GM10847 (cell line): ENCODE measurements around the gene ZMAT3.

Experiments used
- POLR2A ChIP-seq: IDR thresholded peaks from 2 replicates; pipeline ENCODE4 v1.6.1; 2011; ENCODE audit not compliant: insufficient read length; ENCODE audit errors: extremely low read depth

ZMAT3 gene, protein sequence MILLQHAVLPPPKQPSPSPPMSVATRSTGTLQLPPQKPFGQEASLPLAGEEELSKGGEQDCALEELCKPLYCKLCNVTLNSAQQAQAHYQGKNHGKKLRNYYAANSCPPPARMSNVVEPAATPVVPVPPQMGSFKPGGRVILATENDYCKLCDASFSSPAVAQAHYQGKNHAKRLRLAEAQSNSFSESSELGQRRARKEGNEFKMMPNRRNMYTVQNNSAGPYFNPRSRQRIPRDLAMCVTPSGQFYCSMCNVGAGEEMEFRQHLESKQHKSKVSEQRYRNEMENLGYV

DNA sequence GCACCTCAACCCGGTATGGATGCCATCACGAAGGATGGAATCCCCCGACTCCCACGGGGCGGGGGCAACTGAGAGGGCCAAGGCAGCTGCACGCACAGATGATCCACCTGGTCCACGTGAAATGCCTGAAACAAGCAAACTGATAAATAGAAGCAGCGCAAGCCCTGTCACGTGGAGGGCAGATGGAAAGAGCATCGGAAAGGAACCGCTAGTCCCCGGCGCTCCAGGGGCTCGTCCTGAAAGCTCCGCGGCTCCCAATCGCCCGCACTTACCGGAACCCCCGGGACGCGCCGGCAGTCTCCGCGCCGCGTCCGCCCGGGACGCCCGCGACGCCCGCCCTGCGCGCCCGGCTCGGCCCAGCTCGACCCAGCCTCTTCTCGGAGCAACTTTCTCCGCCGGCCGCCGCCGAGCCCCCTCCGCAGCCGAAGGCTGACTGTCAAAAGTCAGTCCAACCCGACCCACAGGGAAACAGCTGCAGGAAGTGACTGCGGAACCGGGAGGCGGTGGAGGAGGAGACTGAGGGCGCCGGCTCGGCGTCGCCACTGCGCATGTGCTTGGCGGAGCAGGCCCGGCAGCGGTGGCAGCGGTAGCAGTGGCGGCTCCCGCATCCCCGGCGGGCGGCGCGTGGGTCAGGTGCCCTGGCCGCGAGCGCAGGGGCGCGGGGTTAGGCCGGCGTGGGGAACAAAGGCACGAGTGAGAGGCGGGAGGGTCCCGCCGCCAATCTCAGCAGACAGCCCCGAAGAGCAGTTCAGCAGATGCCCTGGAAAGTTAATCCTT is at the start of gene ZMAT3:
TSS of gene ZMAT3 (minus strand) at position 487 of the 777 bp plus-strand sequence. CDS start 4,057 bp downstream, outside the sequence.
- TF ChIP-seq POLR2A = peak; percentile 93

DNA sequence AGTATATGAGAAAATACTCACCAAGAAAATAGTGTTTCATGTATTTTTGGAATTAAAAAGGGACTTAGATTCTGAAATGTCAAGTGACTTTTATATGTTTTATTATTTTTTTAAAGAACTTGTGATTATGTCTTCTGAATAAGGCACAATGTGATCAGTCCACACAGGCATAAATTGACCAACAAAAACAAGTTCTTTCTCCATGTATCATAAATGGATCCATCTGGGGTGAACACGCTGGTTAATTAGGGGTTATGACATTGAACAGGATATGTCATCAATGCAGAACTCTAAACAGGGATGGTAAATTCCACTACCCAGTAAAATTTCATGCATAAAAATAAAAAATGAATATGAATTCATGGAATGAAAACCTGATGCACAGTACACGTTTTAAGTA is 45.2 kb upstream of the ZMAT3 start:
- no peak for TF ChIP-seq POLR2A

DNA sequence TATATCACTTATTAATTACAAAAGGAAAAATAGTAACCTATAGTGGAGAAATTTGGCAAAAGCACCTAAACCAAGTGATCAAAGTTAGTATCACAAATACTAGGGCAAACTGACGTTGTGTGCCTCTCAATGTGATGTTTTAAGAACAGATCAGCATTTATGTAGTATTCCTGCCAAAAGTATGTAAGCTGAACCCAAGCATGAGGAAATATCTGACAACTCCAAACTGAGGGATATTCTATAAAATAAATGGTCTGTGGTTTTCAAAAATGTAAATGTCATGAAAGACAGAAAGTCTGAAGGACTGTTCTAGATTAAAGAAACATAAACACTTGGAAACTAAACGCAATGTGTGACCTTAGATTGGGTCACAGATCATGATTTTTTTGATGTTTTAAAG is 42.3 kb upstream of the ZMAT3 start:
- no peak for TF ChIP-seq POLR2A

DNA sequence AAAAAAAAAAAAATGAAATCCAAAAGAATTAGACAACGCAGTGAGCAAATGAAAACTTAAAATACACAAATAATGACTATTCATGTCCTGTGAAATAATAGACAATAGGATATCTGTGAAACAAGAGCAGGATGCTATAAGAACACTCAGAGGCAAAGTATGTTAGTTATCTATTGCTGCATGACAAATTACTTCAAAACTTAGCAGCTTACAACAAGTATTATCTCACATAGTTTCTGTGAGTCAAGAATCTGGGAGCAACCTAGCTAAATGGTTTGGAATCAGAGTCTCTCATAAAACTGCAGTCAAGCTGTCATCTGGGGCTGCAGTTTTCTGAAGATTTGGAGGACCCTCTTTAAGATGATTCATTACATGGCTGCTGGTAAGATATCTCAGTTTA is 36.5 kb upstream of the ZMAT3 start:
- no peak for TF ChIP-seq POLR2A

DNA sequence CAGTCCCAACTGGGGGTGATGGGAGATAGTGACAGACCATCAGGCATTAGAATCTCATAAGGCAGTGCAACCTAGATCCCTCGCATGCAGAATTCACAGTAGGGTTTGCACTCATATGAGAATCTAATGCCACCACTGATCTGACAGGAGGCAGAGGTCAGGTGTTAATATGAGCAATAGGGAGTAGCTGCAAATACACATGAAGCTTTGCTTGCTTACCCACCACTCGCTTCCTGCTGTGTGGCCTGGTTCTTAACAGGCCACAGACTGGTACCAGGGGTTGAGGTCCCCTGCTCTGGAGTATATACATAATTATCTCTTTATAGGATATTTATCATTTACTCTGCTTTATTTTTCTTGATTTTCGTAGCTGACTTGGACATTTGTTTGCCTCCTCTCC is 36.0 kb upstream of the ZMAT3 start:
- no peak for TF ChIP-seq POLR2A

DNA sequence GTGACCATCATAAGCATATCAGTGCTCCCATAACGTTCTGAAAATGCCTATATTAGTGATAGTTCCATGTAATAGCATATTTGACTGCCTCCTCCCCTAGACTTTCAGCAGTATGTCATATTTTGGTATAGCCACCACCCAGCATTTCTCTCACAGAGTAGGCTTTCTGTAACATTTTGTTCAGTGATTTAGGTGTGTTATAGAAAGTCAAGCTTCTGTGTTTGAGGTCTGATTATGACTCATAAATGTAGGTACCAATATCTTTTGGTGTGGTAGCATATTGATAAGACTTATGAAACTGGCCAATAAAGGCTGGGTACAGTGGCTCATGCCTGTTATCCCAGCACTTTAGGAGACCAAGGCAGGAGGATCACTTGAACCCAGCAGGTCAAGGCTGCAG is 34.3 kb upstream of the ZMAT3 start:
- no peak for TF ChIP-seq POLR2A

DNA sequence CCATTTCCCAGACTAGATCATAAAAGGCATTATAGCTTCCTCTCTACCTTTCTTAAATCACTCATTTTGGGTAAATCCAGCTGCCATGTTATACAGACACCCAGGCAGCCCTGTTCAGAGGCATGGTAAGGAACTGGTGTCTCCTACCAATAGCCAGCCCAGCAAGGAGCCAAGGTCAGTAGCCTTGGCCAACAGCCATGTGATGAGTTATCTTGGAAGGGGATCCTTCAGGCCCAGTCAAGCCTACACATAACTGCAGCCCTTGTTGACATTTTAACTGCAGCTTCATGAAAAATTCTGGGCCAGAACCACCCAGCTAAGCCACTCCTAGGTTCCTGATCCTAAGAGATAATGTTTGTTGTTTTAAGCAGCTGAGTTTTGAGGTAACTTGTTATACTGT is 29.0 kb upstream of the ZMAT3 start:
- no peak for TF ChIP-seq POLR2A

DNA sequence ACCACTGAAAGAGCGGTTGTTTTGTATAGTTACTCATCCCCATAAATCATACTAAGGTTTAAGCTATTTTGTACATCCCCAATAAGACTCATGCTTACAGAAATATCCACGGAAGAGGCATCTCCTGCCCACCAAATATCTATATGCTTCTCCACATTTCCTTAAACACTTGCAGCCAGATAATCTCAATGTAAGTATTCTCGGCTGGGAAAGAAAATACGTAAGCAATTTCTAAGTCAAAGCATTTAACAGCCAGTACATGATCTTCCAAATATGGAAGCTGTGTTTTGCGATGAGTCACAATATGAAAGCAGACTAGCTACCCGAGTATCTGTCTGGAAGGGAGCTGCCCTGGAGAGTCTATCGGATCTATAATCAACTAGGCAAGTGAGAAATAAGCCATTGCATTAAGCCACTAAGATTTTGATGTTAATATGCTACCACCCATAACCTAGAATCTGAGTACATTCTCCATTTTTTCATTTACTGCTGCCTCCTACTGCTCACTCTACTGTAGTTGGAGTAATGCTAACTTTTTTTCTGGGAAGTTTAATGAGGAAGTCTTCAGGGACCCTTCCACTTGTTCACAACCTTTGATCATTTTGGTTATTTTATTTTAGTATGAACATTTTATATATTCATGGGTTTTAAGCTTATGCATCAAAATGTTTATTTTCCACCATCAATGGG is 26.9 kb upstream of the ZMAT3 start:
- TF ChIP-seq POLR2A = no peak

DNA sequence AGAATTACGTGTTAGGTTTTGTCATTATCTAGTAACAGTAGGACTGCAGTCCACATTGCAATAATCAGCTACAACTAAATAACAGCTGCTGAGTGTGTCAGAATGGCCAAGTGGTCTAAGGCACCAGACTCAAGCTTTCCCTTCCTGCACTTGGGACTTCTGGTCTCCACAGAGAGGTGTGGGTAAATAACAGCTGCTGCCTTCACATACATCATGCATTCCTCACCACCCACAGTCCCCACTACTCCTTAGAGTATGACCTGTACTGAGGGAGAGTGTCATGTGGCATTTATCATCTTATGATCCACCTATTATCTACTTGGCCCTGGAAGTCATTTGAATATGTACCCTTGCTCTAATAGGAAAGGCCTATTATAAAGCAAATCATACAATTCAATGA is 22.2 kb upstream of the ZMAT3 start:
- no peak for TF ChIP-seq POLR2A

DNA sequence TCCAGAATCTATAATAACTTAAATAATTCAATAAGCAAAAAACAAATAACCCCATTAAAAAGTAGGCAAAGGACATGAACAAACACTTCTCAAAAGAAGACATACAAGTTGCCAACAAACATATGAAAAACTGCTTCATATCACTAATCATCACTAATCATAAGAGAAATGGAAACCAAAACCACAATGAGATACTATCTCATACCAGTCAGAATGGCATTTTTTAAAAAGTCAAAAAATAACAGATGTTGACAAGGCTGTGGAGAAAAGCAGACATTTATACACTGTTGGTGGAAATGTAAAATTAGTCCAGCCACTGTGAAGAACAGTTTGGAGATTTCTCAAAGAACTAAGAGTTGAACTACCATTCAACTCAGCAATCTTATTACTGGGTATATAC is 19.5 kb upstream of the ZMAT3 start:
- no peak for TF ChIP-seq POLR2A

DNA sequence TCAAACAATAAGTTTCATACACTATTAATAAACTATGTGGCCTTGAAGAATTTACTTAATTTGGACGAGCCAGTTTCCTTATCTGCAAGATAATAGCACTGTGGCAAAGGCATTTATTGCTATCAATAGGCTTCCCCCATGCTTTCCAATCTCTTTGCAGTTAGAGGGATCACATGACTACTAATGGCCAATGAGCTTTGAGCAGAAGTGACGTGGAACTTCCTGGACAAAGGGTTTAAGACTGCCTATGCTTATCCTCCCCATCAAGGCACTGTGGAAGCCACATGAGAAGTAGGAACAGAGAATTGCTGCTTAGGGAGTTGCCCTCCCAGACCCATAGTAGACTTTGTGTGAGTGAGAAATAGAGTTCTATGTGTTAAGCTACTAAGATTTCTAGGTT is 16.7 kb upstream of the ZMAT3 start:
- no peak for TF ChIP-seq POLR2A

DNA sequence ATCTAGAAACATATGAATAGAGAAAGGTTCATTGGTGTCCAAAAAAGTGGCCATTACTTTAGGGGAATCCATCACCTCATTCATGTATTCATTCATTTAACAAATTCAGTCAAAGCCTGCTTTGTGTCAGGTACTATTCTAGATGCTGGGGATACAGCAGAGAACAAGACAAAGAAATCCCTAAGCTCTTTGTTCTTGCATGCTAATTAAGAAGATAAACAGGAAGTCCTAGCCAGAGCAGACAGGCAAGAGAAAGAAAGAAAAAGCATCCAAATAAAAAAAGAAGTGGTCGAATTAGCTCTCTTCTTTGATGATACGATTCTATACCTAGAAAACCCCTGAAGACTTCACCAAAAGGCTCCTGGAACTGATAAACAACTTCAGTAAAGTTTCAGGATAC is 12.4 kb upstream of the ZMAT3 start:
- TF ChIP-seq POLR2A = no peak

DNA sequence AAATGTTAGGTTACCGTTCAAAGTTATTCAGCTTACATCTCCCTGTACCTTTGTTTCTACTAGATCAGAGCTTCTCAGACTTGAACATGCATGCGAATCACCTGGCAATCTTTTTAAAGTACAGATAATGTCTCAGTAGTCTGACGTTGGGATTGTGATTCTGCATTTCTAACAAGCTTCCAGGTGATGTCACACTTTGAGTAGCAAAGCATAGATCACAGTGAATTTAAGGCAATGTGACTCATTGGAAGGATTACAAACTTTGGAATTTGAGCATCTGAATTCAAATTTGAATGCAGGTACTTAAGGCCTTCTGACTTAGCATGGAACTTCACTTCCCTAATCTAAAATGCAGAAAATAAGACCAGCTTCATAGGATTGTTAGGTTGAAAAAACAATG is 10.8 kb upstream of the ZMAT3 start:
- no peak for TF ChIP-seq POLR2A

DNA sequence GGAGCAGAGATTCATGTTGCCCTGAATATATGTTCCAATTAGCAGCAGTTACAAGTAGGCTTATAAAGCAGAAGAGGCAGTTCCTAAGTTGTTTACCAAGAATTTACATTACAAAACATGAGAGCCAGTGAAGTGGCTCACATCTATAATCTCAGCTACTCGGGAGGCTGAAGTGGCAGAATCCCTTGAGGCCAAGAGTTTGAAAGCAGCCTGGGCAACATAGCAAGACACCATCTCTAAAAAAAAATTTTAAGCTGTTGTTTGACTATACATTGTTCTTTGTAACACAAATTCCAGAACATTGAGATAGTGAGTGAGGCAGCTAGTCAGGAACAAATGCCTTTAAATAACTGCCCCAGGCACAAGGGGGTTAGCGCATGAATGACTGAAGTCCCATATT is 10.3 kb upstream of the ZMAT3 start:
- TF ChIP-seq POLR2A = no peak

DNA sequence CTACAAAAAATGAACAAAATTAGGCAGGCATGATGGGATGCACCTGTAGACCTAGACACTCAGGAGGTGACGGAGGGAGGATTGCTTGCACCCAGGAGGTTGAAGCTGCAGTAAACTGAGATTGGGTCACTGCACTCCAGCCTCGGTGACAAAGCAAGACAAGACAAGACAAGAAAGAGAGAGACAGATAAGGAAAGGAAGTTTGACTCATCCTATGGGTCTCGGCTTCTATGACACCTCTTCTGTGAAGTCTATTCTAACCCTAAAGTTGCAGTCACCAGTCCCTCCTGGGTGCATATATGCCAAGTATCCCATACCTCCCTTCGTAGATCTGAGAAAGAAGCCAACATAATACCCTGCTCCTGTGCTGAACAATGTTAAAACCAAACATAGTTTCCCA is 7.9 kb upstream of the ZMAT3 start:
- TF ChIP-seq POLR2A = no peak

DNA sequence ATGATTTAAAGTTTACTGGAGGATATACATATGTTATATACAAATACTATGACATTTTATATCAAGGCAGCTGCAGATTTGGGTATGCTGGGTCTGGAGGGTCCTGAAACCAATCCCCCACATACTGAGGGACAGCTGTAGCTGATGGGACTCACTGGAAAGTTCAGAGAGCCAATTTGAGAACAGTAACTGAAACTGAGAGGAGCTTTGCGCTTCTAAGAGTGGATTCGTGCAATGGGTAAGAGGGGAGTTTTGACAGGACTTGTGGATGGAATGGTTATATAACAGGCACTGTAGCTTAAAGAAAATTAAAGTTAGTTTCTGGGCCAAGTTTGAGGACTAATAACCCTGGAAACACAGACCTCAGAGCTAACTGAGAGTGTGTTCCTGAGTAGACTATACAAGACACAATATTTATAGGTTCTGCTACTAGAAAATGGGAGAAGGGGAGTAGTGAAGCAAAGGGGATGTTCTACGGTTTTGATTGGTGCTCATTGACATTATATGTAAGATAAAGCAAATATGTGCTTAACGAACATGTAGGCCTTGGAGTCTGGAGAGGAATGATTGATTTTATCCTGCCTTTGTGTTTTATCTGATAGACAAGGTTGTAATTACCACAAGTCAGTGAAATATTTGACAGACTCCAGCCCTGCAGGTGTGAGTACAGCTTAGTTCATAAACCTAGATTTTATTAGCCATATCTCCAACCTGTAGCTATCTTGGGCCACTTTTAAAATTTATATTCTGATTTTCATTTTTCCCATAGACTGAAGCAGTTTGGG is 4.8 kb upstream of the ZMAT3 start:
- no peak for TF ChIP-seq POLR2A

DNA sequence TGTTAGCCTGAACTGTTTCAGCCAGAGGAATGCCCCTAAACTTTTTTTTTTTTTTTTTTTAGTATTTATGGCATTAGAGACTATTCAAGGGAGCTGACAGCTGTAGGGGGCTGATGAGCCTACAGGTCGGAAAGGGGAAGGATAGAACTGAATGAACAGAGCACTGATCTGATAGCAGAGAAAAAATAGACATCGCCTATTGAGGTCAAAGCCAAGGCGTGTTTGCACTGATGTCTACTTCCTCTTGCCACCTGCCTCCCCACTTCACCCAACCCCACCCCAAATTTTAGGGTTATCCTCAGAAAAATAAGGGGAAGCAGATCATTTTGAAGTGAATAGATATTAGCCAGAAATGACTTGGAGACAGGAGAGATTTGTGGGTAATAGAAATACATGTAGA is 3.0 kb upstream of the ZMAT3 start:
- no peak for TF ChIP-seq POLR2A
